HepG2 (cell line): Measurements from ENCODE around the gene IRGQ. TPM values are rescaled to one million over a fixed set of nuclear protein-coding genes. Genes with fewer than 3 reads are reported as not detected.

ENCODE experiments used
- ATAC-seq: fragments of 200-7000 bp; cut with Tn5 transposase; 3 replicates; pipeline ENCODE4 v1.9.1; 2020; ENCODE audit warnings: mild to moderate bottlenecking, moderate library complexity
- BruUV-seq: library from RNA; stranded (reverse); fragments of 400-500 nt; replicated peaks from 2 replicates; lab custom pipeline; 2021; lab: Mats Ljungman, UMichigan
- CTCF ChIA-PET: fragments of 300-600 bp; formaldehyde crosslinking; extraction: SDS; loops from one replicate; lab custom pipeline; 2021; ENCODE audit warnings: low total read pairs, inconsistent platforms, low intra/inter-chr PET ratio; lab: Yijun Ruan, JAX
- POLR2A ChIA-PET: fragments of 350-600 bp; sonication (Branson Sonifier 250); formaldehyde crosslinking; loops from one replicate; lab custom pipeline; 2020; ENCODE audit warnings: antibody characterized with exemption, inconsistent platforms; lab: Yijun Ruan, JAX
- DNase-seq: peaks from one replicate; pipeline ENCODE4 v3.0.0-alpha.2; 2015; ENCODE audit warnings: low spot score
- FAIRE-seq: peaks from 3 replicates; lab custom pipeline; 2011; peaks lifted over from hg19 to GRCh38; lab: Jason Lieb, UNC
- H2AFZ ChIP-seq: one replicate; pipeline ENCODE4 v1.6.1; 2011; ENCODE audit warnings: low read length, inconsistent platforms
- H3K27ac ChIP-seq: fragments of 300-600 bp; 3 replicates; pipeline ENCODE4 v1.8.0; 2011; ENCODE audit warnings: mixed run types, mild to moderate bottlenecking, mixed read lengths, low read length, inconsistent platforms; ENCODE audit not compliant: insufficient read depth; ENCODE audit errors: extremely low read length
- H3K27me3 ChIP-seq, 2 experiments: fragments of 200-600 bp in 1 of 2; 2 replicates in 1 of 2; 3 replicates in 1 of 2; pipeline versions ENCODE4 v1.6.0 to v1.8.0; 2011; ENCODE audit warnings: low read length in 2 of 2, mild to moderate bottlenecking in 2 of 2, moderate library complexity in 2 of 2, inconsistent platforms in 1 of 2; ENCODE audit not compliant: insufficient read depth in 2 of 2, control insufficient read depth in 1 of 2
- H3K36me3 ChIP-seq, 2 experiments: fragments of 200-600 bp in 1 of 2; replicated peaks in 1 of 2; 2 replicates in 1 of 2; 3 replicates in 1 of 2; pipeline versions ENCODE4 v1.5.1 to v1.8.0; 2011; ENCODE audit warnings: low read length in 2 of 2, inconsistent platforms in 1 of 2; ENCODE audit not compliant: insufficient read depth in 2 of 2, control insufficient read depth in 1 of 2
- H3K4me1 ChIP-seq: 2 replicates; pipeline ENCODE4 v1.5.1; 2012; ENCODE audit warnings: low read length, inconsistent platforms; ENCODE audit not compliant: insufficient read depth
- H3K4me2 ChIP-seq: 2 replicates; pipeline ENCODE4 v1.6.0; 2011; ENCODE audit warnings: low read depth, low read length, inconsistent platforms
- H3K4me3 ChIP-seq, 3 experiments: fragments of 200-600 bp in 1 of 3; sonication (generic), shearing (Covaris generic) in 1 of 3; replicated peaks in 1 of 3; 2 replicates each; pipeline ENCODE4 v1.5.1; 2011 to 2016; ENCODE audit warnings: low read length in 3 of 3, inconsistent platforms in 2 of 3, low read depth in 2 of 3, mild to moderate bottlenecking in 2 of 3, control low read depth in 1 of 3, mixed read lengths in 1 of 3; ENCODE audit not compliant: insufficient read depth in 1 of 3
- H3K79me2 ChIP-seq: one replicate; pipeline ENCODE4 v1.6.1; 2011; ENCODE audit warnings: low read length, inconsistent platforms; ENCODE audit not compliant: insufficient read depth
- H3K9ac ChIP-seq: 2 replicates; pipeline ENCODE4 v1.6.0; 2011; ENCODE audit warnings: mild to moderate bottlenecking, low read depth, low read length, inconsistent platforms; ENCODE audit not compliant: insufficient read depth
- H3K9me3 ChIP-seq: 2 replicates; pipeline ENCODE4 v1.5.1; 2012; ENCODE audit warnings: mild to moderate bottlenecking, low read length
- H4K20me1 ChIP-seq: 2 replicates; pipeline ENCODE4 v1.6.0; 2011; ENCODE audit warnings: inconsistent platforms, mild to moderate bottlenecking, low read length, moderate library complexity; ENCODE audit not compliant: insufficient read depth
- ASH2L ChIP-seq: fragments of 300-600, 200-600 bp; sonication (generic); IDR thresholded peaks from 2 replicates; pipeline ENCODE4 v1.7.0; 2017; ENCODE audit warnings: low read depth, mild to moderate bottlenecking, moderate library complexity, mixed read lengths, low read length; ENCODE audit not compliant: insufficient read length
- ATF1 ChIP-seq: IDR thresholded peaks from 2 replicates; pipeline ENCODE4 v1.6.1; 2016; ENCODE audit warnings: mild to moderate bottlenecking, control low read depth
- BRCA1 ChIP-seq: sonication (generic); formaldehyde crosslinking; IDR thresholded peaks from 2 replicates; pipeline ENCODE4 v1.4.0; 2020; ENCODE audit warnings: missing genetic modification reagents
- ELF1 ChIP-seq: sonication (generic); formaldehyde crosslinking; IDR thresholded peaks from 2 replicates; pipeline ENCODE4 v1.4.0; 2020; ENCODE audit warnings: missing genetic modification reagents
- MBNL3 ChIP-seq: fragments of 250-450 bp; sonication (Bioruptor Pico); conservative IDR thresholded peaks from 2 replicates; pipeline ENCODE4 v1.8.0; 2022; ENCODE audit warnings: mild to moderate bottlenecking, inconsistent platforms
- NRL ChIP-seq: sonication (generic); formaldehyde crosslinking; IDR thresholded peaks from 2 replicates; pipeline ENCODE4 v1.5.0; 2020; ENCODE audit warnings: missing genetic modification reagents, mild to moderate bottlenecking, moderate library complexity, borderline replicate concordance
- REPIN1 ChIP-seq: sonication (generic); formaldehyde crosslinking; IDR thresholded peaks from 2 replicates; pipeline ENCODE4 v1.8.0; 2022; ENCODE audit warnings: missing genetic modification reagents, low read depth, mild to moderate bottlenecking, borderline replicate concordance
- ZBTB3 ChIP-seq: sonication (generic); formaldehyde crosslinking; IDR thresholded peaks from 2 replicates; pipeline ENCODE4 v1.4.0; 2020; ENCODE audit warnings: low read depth, mild to moderate bottlenecking, moderate library complexity, missing genetic modification reagents, borderline replicate concordance
- ZIK1 ChIP-seq: sonication (generic); formaldehyde crosslinking; IDR thresholded peaks from 2 replicates; pipeline ENCODE4 v1.5.0; 2020; ENCODE audit warnings: mild to moderate bottlenecking, low read depth, missing genetic modification reagents, borderline replicate concordance
- ZNF460 ChIP-seq: sonication (generic); formaldehyde crosslinking; IDR thresholded peaks from 2 replicates; pipeline ENCODE4 v1.5.1; 2020; ENCODE audit warnings: missing genetic modification reagents, mild to moderate bottlenecking, borderline replicate concordance
- WGBS: methylation state at CpG from one replicate; pipeline ENCODE4 v1.1.6; 2017; ENCODE audit warnings: low lambda C conversion rate; 5-methylcytosine and 5-hydroxymethylcytosine counted together
- in situ Hi-C: cut with HindIII; loops from 2 replicates; pipeline ENCODE4 v1.10.0; 2017; ENCODE audit warnings: low pct_unique_long_range_greater_than_20kb; ENCODE audit not compliant: extremely low pct_ligation_motif_present
- intact Hi-C: fragments of 100-400 bp; cut with micrococcal nuclease; formaldehyde crosslinking; loops from one replicate; pipeline ENCODE4 v1.10.0; 2022; ENCODE audit not compliant: unreplicated experiment
- polyA plus RNA-seq, 8 experiments: library from polyadenylated mRNA; depleted of rRNA in 3 of 8; stranded (reverse) in 7 of 8; unstranded in 1 of 8; fragments of >200 nt; fragmentation: Illumina TruSeq in 4 of 8; extraction: Trizol in 4 of 8; gene quantifications; 2 replicates each; pipeline versions ENCODE4 v1.2.1 to v1.2.3, GENCODE V29; 2011 to 2016; ENCODE audit warnings: low read depth in 4 of 8, missing spikeins in 1 of 8, mixed read lengths in 1 of 8; ENCODE audit not compliant: insufficient read depth in 1 of 8
- total RNA-seq, 5 experiments: library from RNA; depleted of rRNA; stranded (reverse); fragments of >200 nt; fragmentation: Illumina TruSeq; extraction: Trizol; gene quantifications; 2 replicates each; pipeline ENCODE4 v1.2.3, GENCODE V29; 2016; ENCODE audit warnings: low read depth in 1 of 5
- TF ChIP-seq, protein P1 (sequence below): sonication (generic); formaldehyde crosslinking; IDR thresholded peaks from 2 replicates; pipeline ENCODE4 v1.4.0; 2020; ENCODE audit warnings: mild to moderate bottlenecking, missing genetic modification reagents, borderline replicate concordance

IRGQ gene
- total and polyA plus RNA-seq, 2 of the 13 experiments (the other 11 are each of a cell fraction or from before 2014, with no cell fraction given): 11.6 to 12.4 TPM

DNA sequence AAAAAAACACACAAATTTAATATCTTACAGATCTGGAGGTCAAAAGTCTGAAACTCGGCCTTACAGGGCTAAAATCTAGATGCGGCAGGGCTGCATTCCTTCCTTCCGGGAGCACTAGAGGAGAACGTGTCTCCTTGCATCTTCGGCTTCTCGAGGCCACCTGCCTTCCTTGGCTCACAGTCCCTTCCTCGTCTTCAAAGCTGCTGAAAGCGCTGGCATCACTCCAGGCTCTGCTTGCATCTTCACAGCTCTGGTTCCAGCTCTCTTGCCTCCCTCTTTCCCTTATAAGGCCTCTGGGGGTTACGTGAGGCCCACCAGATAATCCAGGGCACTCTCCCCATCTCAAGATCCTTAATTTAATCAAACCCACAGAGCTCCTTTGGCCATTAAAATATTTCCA is 31.1 kb downstream of the IRGQ start:
- no peak for FAIRE-seq
- in situ Hi-C loops (no loop called here), intact Hi-C loops (no loop called here)
- Histone ChIP-seq H3K4me1 (no peaks in the 10 kb centered on the region), H3K4me3 (no peak overlapping the region), H3K9me3 (no peaks in the 10 kb centered on the region), H4K20me1 (no peaks in the 10 kb centered on the region), H3K4me2 (no peak overlapping the region), H3K27me3 (no peaks in the 10 kb centered on the region), H3K27ac (no peak overlapping the region), H3K9ac (no peak overlapping the region), H2AFZ (no peak overlapping the region), H3K36me3 (peaks cover 1 to 21% of the 10 kb centered on the region in 2 experiments; a peak in 3 of 5 replicates), H3K79me2 (no peaks in the 10 kb centered on the region)
- no peak for TF ChIP-seq ELF1 (CRISPR knock-in tag)
- no peak for TF ChIP-seq BRCA1 (CRISPR knock-in tag)
- no peak for TF ChIP-seq NRL (CRISPR knock-in tag)
- TF ChIP-seq REPIN1: no peak
- TF ChIP-seq ZIK1: no peak
- TF ChIP-seq ZBTB3: no peak
- TF ChIP-seq, protein P1, sequence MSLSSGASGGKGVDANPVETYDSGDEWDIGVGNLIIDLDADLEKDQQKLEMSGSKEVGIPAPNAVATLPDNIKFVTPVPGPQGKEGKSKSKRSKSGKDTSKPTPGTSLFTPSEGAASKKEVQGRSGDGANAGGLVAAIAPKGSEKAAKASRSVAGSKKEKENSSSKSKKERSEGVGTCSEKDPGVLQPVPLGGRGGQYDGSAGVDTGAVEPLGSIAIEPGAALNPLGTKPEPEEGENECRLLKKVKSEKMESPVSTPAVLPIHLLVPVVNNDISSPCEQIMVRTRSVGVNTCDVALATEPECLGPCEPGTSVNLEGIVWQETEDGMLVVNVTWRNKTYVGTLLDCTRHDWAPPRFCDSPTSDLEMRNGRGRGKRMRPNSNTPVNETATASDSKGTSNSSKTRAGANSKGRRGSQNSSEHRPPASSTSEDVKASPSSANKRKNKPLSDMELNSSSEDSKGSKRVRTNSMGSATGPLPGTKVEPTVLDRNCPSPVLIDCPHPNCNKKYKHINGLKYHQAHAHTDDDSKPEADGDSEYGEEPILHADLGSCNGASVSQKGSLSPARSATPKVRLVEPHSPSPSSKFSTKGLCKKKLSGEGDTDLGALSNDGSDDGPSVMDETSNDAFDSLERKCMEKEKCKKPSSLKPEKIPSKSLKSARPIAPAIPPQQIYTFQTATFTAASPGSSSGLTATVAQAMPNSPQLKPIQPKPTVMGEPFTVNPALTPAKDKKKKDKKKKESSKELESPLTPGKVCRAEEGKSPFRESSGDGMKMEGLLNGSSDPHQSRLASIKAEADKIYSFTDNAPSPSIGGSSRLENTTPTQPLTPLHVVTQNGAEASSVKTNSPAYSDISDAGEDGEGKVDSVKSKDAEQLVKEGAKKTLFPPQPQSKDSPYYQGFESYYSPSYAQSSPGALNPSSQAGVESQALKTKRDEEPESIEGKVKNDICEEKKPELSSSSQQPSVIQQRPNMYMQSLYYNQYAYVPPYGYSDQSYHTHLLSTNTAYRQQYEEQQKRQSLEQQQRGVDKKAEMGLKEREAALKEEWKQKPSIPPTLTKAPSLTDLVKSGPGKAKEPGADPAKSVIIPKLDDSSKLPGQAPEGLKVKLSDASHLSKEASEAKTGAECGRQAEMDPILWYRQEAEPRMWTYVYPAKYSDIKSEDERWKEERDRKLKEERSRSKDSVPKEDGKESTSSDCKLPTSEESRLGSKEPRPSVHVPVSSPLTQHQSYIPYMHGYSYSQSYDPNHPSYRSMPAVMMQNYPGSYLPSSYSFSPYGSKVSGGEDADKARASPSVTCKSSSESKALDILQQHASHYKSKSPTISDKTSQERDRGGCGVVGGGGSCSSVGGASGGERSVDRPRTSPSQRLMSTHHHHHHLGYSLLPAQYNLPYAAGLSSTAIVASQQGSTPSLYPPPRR (CRISPR knock-in tag): no peak
- no peak for TF ChIP-seq ZNF460 (CRISPR knock-in tag)
- TF ChIP-seq ASH2L: no peak
- no peak for TF ChIP-seq ATF1 (CRISPR knock-in tag)
- TF ChIP-seq MBNL3 (CRISPR knock-in tag): no peak
- ChIA-PET POLR2A (no interaction called here), CTCF (no interaction called here)
- no TSS peak for BruUV-seq
- WGBS: 95% methylated on average over 9 of the region's 9 CpGs
- no peak for ATAC-seq
- no peak for DNase-seq
